ENCODE data around the gene CFB. TPM values are rescaled to one million over a fixed set of nuclear protein-coding genes. Genes with fewer than 3 reads are reported as not detected.

The CFB gene
- total RNA-seq, 1 donor from 2014 or later: 1.4 TPM

DNA sequence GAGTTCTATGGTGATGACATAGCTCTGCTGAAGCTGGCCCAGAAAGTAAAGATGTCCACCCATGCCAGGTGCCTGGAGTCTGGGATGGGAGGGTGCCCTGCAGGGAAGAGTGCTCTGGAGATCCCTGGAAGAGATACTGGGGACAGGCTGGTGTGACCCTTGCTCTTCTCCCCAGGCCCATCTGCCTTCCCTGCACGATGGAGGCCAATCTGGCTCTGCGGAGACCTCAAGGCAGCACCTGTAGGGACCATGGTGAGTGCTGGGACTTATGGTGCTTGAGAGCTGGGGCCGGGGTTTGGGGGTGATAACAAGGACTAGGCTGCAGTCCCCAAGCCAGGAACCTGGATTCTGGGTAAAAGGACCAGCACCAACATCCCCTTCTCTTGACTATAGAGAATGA lies 2.2 kb upstream of the CFB start:
- H3K27me3 ChIP-seq (ENCODE audit: insufficient read depth, low read length): peaks cover 14% of the 10 kb centered on the region
- no peaks in the 10 kb centered on the region for H4K20me1 ChIP-seq (ENCODE audit: insufficient read depth, low read length)
- no peak overlapping the region for H3K4me3 ChIP-seq (ENCODE audit: insufficient read depth, low read depth, low read length)
- no peaks in the 10 kb centered on the region for H3K9me3 Mint-ChIP-seq (ENCODE audit: unreplicated experiment)
- FAIRE-seq (no peak), DNase-seq (ENCODE audit: low read depth) (no peak)
- H3K79me2 ChIP-seq (ENCODE audit: insufficient read depth, low read length): no peaks in the 10 kb centered on the region
- no peaks in the 10 kb centered on the region for H3K36me3 ChIP-seq (ENCODE audit: insufficient read depth, low read length)
- H3K9ac ChIP-seq (ENCODE audit: low read length): no peak overlapping the region
- H3K4me2 ChIP-seq (ENCODE audit: low read length): no peak overlapping the region
- H3K27ac ChIP-seq (ENCODE audit: low read depth, low read length): no peak overlapping the region
- no peak overlapping the region for H2AFZ ChIP-seq (ENCODE audit: low read depth, low read length)
- H3K4me3 Mint-ChIP-seq (ENCODE audit: unreplicated experiment): no peak overlapping the region
- peaks cover 52% of the 10 kb centered on the region for H3K27me3 Mint-ChIP-seq (ENCODE audit: low read depth, unreplicated experiment)
- peaks cover 4% of the 10 kb centered on the region for H3K36me3 Mint-ChIP-seq (ENCODE audit: low read depth, unreplicated experiment)
- H3K9me3 ChIP-seq (ENCODE audit: insufficient read depth, low read depth, low read length): no peaks in the 10 kb centered on the region
- H3K4me1 ChIP-seq (ENCODE audit: insufficient read depth, low read length): peaks cover 7% of the 10 kb centered on the region
- TF ChIP-seq EZH2 (IDR thresholded peaks at IDR 0.05; ENCODE audit: insufficient read depth, low read length): no peak
- TF ChIP-seq, protein P1, sequence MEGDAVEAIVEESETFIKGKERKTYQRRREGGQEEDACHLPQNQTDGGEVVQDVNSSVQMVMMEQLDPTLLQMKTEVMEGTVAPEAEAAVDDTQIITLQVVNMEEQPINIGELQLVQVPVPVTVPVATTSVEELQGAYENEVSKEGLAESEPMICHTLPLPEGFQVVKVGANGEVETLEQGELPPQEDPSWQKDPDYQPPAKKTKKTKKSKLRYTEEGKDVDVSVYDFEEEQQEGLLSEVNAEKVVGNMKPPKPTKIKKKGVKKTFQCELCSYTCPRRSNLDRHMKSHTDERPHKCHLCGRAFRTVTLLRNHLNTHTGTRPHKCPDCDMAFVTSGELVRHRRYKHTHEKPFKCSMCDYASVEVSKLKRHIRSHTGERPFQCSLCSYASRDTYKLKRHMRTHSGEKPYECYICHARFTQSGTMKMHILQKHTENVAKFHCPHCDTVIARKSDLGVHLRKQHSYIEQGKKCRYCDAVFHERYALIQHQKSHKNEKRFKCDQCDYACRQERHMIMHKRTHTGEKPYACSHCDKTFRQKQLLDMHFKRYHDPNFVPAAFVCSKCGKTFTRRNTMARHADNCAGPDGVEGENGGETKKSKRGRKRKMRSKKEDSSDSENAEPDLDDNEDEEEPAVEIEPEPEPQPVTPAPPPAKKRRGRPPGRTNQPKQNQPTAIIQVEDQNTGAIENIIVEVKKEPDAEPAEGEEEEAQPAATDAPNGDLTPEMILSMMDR (IDR thresholded peaks at IDR 0.05; ENCODE audit: insufficient read depth, low read depth, low read length): no peak
- H3K27ac Mint-ChIP-seq (ENCODE audit: unreplicated experiment): no peak overlapping the region
- peaks cover 13% of the 10 kb centered on the region for H3K4me1 Mint-ChIP-seq (ENCODE audit: low read depth, unreplicated experiment)

DNA sequence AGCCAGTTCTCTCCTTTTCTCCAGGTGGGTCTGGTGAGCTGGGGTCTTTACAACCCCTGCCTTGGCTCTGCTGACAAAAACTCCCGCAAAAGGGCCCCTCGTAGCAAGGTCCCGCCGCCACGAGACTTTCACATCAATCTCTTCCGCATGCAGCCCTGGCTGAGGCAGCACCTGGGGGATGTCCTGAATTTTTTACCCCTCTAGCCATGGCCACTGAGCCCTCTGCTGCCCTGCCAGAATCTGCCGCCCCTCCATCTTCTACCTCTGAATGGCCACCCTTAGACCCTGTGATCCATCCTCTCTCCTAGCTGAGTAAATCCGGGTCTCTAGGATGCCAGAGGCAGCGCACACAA lies 765 bp upstream of the CFB start:
- Mint-ChIP-seq H3K27ac (ENCODE audit: unreplicated experiment) (no peak overlapping the region), H3K4me1 (ENCODE audit: low read depth, unreplicated experiment) (peaks cover 17% of the 10 kb centered on the region), H3K9me3 (ENCODE audit: unreplicated experiment) (no peaks in the 10 kb centered on the region), H3K27me3 (ENCODE audit: low read depth, unreplicated experiment) (peaks cover 55% of the 10 kb centered on the region), H3K4me3 (ENCODE audit: unreplicated experiment) (peak overlapping the region; percentile 18), H3K36me3 (ENCODE audit: low read depth, unreplicated experiment) (peaks cover 4% of the 10 kb centered on the region)
- Histone ChIP-seq H3K4me1 (ENCODE audit: insufficient read depth, low read length) (peaks cover 7% of the 10 kb centered on the region), H3K4me2 (ENCODE audit: low read length) (peak overlapping the region; percentile 78), H2AFZ (ENCODE audit: low read depth, low read length) (no peak overlapping the region), H3K9ac (ENCODE audit: low read length) (no peak overlapping the region), H3K27ac (ENCODE audit: low read depth, low read length) (no peak overlapping the region), H3K9me3 (ENCODE audit: insufficient read depth, low read depth, low read length) (no peaks in the 10 kb centered on the region), H3K27me3 (ENCODE audit: insufficient read depth, low read length) (peaks cover 11% of the 10 kb centered on the region), H3K4me3 (ENCODE audit: insufficient read depth, low read depth, low read length) (no peak overlapping the region), H3K36me3 (ENCODE audit: insufficient read depth, low read length) (no peaks in the 10 kb centered on the region), H4K20me1 (ENCODE audit: insufficient read depth, low read length) (no peaks in the 10 kb centered on the region), H3K79me2 (ENCODE audit: insufficient read depth, low read length) (no peaks in the 10 kb centered on the region)
- DNase-seq (ENCODE audit: low read depth) (no peak), FAIRE-seq (no peak)
- TF ChIP-seq, protein P1 (IDR thresholded peaks at IDR 0.05; ENCODE audit: insufficient read depth, low read depth, low read length): no peak
- no peak for TF ChIP-seq EZH2 (IDR thresholded peaks at IDR 0.05; ENCODE audit: insufficient read depth, low read length)

DNA sequence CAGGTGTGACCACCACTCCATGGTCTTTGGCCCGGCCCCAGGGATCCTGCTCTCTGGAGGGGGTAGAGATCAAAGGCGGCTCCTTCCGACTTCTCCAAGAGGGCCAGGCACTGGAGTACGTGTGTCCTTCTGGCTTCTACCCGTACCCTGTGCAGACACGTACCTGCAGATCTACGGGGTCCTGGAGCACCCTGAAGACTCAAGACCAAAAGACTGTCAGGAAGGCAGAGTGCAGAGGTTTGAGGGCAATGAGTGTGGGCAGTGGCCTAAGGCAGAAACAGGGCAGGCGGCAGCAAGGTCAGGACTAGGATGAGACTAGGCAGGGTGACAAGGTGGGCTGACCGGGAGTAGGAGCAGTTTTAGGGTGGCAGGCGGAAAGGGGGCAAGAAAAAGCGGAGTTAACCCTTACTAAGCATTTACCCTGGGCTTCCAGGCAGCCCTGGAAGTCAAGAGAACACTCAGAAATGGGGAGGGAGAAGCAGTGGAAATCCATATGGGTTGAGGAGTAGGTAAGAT lies 533 bp downstream of the CFB start:
- Histone ChIP-seq H3K4me2 (ENCODE audit: low read length) (peak overlapping the region; percentile 78), H3K9ac (ENCODE audit: low read length) (no peak overlapping the region), H3K79me2 (ENCODE audit: insufficient read depth, low read length) (no peaks in the 10 kb centered on the region), H3K4me3 (ENCODE audit: insufficient read depth, low read depth, low read length) (no peak overlapping the region), H2AFZ (ENCODE audit: low read depth, low read length) (no peak overlapping the region), H3K9me3 (ENCODE audit: insufficient read depth, low read depth, low read length) (no peaks in the 10 kb centered on the region), H3K4me1 (ENCODE audit: insufficient read depth, low read length) (peaks cover 7% of the 10 kb centered on the region), H4K20me1 (ENCODE audit: insufficient read depth, low read length) (no peaks in the 10 kb centered on the region), H3K27me3 (ENCODE audit: insufficient read depth, low read length) (peaks cover 11% of the 10 kb centered on the region), H3K36me3 (ENCODE audit: insufficient read depth, low read length) (peaks cover 5% of the 10 kb centered on the region), H3K27ac (ENCODE audit: low read depth, low read length) (no peak overlapping the region)
- DNase-seq (ENCODE audit: low read depth) (no peak), FAIRE-seq (no peak)
- no peak for TF ChIP-seq EZH2 (IDR thresholded peaks at IDR 0.05; ENCODE audit: insufficient read depth, low read length)
- Mint-ChIP-seq H3K27ac (ENCODE audit: unreplicated experiment) (no peak overlapping the region), H3K4me1 (ENCODE audit: low read depth, unreplicated experiment) (peaks cover 11% of the 10 kb centered on the region), H3K9me3 (ENCODE audit: unreplicated experiment) (no peaks in the 10 kb centered on the region), H3K4me3 (ENCODE audit: unreplicated experiment) (peak overlapping the region; percentile 54), H3K27me3 (ENCODE audit: low read depth, unreplicated experiment) (peaks cover 55% of the 10 kb centered on the region), H3K36me3 (ENCODE audit: low read depth, unreplicated experiment) (peaks cover 10% of the 10 kb centered on the region)
